HG02571 (cell line): Measurements from ENCODE around the gene KCNG3.

Experiments used
- ATAC-seq: cut with Tn5 transposase; IDR thresholded peaks from one replicate; pipeline ENCODE4 v1.9.1; 2021; ENCODE audit warnings: mild to moderate bottlenecking, moderate library complexity; ENCODE audit not compliant: unreplicated experiment

Gene KCNG3

DNA sequence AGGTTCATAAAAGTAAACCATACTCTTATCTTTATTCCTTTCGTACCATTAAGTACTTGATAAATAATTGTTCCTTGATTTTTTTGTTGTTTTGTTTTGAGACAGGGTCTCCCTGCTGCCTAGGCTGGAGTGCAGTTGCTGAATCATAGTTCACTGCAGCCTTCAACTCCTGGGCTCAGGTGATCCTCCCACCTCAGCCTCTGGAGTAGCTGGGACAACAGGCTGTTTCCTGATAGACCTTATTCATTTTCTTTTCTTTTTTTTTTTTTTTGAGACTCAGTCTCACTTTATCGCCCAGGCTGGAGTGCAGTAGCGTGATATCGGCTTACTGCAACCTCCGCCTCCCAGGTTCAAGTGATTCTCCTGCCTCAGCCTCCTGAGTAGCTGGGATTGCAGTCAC, 5.5 kb downstream of the KCNG3 start:
- ATAC-seq, result no peak

DNA sequence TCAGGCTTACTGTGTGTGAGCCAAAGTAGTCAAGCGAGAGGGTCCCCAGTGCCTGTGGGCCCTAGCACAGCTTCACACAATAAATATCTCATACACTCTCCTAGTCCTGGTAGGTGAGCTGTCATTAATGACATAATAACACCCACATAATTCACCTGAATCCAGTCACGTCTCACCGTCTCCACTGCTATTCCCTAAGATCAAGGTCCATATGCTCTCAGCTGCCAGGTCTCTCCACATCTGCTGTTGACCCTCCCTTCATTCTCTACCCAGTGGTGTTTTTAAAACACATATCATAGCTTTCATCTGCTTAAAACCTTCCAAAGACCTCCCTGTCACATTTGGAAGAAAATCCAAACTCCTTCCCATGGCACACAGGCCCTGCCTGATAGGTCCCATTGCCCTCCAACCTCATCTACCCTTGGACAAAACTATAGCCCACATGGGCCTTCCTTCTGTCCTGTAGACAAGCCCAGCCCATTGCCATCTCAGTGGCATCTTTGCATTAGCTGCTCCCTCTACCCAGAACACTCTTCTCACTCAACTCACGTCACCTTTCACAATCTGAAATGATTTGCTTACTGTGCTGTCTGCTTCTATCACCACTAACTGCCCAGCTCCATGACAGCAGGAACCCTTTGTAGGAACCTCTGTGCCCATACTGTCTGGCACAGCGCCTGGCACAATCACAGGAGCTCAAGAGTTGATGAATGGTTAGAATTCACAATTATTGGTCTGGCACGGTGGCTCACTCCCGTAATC, 7.5 kb downstream of the KCNG3 start:
- ATAC-seq, result no peak

DNA sequence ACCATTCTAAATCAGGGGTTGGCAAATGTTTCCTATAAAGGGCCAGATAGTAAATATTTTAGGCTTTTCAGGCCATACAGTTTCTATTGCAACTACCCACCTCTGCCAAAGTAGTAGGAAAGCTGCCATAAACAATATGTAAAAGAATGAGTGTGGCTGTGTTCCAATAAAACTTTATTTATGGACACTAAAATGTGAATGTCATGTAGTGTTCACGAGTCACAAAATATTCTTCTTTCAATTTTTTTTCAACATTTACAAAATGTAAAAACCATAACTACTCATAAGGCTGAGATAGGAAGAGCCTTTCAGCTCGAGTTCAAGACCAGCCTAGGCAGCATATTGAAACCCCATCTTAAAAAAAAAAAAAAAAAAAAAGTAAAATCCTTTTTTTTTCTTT, 13.4 kb downstream of the KCNG3 start:
- ATAC-seq, result no peak

DNA sequence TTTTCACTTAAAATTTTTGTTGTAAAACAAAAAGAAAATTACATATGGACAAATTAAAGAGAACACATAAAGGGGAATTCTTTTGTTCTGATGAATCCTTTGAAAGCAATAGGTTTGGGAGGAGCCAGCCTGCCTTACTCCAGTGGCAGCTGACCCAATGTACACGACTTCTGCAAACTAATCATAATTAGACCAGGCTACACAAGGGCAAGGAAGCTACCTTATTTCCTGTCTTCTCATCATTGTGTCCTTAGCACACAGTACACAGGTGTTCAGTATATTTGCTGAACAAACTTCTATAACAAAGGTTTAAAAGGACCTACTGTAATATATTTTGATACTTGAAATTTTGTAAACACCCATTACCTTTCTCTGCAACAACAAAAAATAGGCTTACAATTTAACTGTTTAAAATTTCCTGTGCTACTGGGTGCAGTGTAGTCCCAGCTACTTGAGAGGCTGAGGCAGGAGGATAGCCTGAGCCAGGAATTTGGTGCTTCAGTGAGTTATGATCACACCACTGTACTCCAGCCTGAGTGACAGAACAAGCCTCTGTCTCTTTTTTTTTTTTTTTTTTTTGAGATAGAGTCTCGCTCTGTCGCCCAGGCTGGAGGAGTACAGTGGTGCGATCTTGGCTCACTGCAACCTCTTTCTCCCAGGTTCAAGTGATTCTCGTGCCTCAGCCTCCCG, 18.9 kb downstream of the KCNG3 start:
- no peak for ATAC-seq

DNA sequence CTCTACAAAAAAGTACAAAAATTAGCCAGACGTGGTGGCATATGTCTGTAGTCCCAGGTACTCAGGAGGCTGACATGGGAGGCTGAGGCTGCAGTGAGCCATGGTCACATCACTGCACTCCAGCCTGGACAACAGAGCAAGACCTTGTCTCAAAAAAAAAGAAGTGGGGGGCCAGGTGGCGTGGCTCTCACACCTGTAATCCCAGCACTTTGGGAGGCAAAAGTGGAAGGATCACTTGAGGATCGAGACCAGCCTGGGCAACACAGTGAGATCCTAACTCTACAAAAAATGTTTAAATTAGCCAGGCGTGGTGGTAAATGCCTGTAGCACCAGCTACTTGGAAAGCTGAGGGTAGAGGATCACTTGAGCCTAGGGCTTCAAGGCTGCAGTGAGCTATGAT, 23.1 kb downstream of the KCNG3 start:
- ATAC-seq, result no peak

DNA sequence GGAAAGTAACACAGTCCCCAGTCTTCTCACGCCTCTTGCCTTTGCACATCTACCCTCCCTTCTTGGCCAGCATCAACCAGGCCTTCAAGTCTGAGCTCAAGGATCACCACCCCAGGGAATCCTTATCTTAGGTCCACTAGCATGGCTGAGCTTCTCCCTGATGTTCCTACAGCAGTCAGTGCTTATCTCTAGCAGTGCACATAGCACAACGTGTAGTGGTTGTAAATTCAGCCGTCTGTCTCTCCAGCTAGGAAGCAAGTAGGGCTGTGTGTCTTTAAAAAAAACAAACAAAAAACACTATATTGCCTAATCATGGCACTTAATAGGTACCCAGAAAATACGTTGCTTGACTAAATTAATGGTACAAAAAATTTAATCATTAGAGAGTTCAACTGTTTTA, 29.2 kb downstream of the KCNG3 start:
- no peak for ATAC-seq

DNA sequence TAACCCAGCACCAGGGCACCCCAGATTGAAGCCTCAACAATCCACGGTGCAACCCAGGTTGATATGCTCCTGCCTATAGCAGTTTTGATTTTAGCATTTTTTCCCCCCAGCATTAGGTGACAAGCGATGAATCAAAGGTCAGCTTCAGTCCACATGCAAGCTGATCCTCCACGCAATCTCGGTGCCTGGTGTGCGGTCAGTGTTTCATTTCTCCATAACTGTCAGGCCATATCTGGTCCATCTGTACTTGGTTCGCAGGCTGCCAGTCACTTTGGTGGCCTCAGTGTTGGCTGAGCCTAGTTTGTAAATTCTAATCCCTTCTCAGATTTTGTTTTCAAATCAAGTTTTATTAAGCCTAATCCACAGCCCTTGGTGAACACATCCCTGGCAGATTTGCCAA, 30.2 kb downstream of the KCNG3 start:
- no peak for ATAC-seq

DNA sequence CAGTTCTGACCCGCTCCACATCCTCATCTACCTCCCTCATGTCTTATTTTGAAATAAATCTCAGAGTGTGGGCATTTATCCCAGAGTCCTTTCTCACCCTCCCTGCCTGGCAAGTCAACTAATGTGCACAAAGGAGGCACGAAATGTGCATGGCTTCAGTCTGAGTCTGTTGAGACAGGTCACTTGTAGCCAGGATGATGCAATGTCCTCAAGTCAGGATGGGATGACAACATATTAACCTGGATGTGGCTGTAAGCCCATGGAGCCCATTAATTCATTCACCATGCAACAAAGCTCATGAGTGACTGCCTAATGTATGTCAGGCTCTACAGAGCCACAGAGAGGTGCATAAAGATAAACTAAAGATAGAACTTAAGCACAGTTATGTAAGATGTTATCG, 34.5 kb downstream of the KCNG3 start:
- ATAC-seq, result no peak

DNA sequence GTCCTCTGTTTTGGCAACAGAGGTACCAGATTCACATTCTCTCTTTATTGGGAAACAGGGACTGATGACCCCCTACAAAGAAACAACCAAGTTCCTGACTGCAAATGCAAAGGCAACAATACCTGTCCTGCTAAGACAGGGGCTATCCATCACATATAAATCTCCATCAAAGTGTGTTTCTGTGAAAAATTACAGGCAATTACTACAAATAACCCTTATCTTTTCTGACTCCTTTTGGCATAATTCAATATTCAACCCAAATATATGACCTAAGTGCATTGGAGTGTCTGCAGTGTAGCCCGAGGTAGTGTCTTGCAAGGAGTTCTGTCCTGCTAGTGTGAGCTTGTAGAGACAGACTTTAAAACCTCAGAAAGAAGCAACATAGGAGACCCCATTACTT, 35.4 kb downstream of the KCNG3 start:
- ATAC-seq, result no peak

DNA sequence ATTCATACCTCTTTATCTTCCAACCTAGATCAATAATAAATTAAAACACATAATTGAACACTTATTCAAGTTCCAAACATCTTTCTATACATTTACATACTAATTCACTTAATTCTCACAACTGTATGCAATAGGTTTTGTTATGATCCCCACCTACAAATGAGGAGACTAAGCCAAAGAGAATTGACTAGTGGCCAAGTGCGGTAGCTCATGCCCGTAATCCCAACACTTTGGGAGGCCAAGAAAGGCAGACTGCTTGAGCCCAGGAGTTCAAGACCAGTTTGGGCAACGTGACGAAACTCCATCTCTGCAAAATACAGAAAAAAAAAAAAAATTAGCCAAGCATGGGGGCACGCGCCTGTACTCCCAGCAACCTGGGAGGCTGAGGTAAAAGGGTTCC, 36.8 kb downstream of the KCNG3 start:
- ATAC-seq, result no peak

DNA sequence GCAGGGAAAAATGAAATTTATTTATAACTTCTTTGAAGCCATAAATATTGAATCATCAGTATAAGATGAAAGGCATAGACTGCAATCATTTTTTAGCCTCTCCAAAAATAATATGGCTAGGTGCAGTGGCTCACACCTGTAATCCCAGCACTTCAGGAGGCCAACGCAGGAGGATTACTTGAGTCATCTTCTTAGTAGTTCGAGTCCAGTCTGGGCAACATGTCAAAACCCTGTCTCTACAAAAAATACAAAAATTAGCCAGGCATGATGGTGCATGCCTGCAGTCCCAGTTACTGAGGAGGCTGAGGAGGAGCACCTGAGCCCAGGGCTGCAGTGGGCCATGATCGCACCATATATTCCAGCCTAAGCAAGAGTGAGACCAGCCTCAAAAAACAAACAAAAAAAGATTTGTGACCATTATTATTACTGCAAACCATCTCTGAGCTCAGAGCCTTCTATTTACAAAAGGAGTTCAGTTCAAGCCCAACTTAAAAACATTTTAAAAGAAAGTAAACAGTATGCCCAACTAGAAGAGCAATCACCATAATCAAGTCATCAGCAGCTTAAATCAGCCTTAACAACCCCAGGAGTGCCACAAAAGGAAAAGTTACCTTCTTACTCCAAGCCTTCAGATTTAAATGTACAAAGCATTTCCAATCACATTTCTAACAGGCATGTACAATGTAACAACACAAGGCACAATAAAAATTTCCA, 37.5 kb downstream of the KCNG3 start:
- no peak for ATAC-seq

DNA sequence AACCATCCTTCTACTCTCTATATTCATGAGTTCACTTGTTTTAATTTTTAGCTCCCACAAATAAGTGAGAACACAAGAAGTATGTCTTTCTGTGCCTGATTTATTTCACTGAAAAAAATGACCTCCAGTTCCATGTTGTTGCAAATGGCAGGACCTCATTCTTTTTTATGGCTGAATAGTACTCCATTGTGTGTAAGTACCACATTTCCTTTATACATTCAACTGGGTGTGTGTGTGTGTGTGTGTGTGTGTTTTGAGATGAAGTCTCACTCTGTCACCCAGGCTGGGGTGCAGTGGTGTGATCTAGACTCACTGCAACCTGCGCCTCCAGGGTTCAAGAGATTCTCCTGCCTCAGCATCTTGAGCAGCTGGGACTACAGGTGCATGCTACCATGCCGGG, 41.2 kb downstream of the KCNG3 start:
- no peak for ATAC-seq

DNA sequence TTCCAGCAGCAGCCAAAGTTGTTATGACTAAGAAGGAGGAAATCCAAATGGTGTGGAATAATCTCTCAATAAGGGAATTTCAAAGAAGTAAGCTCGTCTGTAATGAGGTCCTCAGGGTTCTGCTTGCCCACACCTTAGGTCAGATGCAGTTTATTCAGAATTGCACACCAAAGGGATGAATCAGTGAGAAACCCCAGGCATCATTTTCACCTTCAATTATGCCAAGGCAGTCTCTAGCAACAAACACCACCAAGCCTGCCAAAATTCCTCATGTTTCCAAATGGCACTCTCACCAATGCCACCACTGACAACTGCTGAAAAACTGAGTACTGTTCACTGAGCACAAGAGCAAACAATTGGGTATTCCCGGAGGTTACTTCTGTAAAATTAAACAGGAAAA, 43.6 kb downstream of the KCNG3 start:
- no peak for ATAC-seq

DNA sequence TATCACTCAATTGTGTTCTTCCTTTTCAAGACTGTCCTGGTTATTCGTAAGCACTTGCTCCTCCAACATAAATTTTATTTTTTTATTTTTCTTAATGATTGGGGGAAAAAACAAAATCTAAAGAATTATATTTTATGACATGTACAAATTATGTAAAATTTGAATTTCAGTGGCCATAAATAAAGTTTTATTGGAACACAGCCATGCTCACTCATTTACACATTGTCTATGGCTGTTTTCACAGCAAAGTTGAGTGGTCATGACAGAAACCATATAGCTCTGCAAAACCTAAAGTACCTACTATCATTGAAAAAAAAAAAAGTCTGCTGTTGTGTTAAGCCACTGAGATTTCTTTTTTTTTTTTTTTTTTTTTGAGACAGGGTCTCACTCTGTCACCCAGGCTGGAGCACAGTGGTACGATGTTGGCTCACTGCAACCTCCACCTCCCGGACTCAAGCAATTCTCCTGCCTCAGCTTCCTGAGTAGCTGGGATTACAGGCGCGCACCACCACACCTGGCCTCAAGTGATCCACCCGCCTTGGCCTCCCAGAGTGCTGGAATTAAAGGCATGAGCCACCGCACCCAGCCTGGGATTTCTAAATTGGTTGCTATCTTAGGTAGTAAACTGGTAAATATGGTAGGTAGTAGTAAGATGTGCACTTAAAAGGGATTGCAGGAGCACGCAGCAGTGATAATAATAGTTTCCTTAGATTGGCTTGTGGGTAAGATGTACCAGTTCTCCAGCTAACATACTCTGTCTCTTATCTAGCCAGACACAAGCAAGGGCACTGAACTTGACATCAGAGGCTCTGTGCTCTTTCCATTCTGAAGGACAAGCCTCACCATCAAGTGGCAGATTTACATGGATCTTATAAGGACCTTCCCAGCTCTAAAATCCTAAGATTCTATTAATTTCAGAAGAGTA, 44.4 kb downstream of the KCNG3 start:
- no peak for ATAC-seq

DNA sequence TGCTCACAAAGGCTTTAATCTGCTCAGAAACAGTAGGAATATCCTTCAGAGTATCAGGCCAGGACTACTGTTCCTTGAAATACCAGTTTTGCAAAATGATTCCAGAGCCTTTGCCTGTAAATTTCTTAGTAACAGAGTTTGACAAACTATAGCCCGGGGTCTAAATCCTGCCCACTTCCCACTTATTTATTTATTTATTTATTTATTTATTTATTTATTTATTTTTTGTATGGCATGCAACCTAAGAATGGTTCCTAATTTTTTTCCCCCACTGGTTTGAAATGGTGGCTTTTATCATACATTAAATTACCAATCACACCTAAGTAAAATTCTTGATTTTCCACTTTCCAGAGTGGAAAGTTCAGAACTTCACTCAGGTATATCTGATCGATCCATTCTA, 45.6 kb downstream of the KCNG3 start:
- ATAC-seq, result no peak

DNA sequence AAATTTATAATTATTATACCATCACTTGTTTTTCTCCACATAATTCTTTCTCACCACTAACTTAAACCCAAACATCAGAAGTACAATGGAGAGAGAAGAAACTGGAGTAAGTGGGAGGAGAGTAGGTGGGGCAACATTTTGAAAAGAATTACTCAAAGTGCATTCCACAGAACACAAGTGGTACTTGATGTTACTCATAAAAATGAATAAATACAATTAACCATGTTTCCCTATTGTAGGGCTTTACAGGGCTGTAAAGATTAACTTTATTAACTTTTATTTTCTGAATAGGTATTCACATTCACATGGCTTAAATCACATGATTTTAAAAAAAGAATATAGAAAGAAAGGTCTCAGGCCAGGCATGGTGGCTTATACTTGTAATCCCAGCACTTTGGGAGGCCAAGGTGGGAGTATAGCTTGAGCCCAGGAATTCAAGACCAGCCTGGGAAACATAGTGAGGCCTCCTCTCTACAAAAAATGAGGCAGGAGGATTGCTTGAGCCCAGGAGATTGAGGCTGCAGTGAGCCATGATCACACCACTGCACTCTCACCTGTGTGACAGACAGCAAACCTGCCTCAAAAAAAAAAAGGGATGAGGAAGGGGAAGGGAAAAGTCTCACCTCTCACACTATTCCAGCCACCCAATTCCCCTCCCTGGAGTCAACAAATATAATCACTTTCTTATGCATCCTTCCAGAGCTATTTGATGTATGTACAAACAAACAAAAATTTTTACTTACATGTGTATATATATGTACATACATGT, 47.1 kb downstream of the KCNG3 start:
- ATAC-seq, result no peak

DNA sequence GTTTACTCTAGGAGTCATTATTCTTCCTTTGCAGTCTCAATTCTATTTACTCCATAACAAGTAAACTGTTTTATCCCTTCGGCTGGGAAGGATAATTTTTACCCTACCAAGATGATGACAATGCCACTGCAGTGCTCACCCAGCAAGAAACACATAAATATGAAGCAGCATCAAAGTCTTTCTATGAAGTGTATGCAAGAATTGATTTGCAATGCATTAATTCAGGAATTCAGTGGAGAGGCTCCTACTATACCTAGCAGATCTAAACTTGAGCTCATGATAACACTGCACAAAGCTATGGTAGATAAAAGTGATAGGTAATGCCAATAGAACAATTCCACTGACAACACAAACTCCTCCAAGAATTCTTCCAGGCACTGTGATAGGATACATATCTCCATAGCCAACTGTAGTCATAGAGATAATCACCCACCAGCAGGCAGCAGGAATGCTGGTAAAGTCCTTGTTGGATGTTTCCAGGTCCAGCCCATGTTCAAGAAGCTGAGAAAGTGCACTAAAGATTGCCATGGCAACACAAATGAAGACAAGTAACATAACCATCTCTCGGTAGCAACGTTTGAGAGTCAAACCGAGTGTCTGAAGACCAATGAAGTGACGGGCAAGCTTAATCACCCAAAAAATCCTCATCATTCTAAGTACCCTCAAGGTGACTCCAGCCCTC, 49.9 kb downstream of the KCNG3 start:
- no peak for ATAC-seq

DNA sequence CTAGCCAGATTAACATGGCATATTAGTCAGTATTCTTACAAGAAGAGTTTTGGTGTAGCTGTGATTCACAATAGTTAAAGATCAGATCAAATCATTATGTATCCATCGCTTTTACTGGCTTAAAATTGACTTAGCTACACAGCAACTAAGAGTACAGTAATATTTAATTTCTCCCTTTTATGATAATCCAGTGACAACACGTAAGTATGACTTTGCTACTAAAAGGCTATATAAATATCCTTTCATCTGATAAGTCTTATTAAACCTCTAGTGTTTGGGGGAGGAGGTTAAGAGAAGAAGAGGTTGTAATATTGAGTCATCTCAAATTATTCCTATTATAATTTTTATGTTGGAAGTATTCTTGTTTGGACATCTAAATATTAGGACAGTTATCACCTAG, 51.0 kb downstream of the KCNG3 start:
- no peak for ATAC-seq

DNA sequence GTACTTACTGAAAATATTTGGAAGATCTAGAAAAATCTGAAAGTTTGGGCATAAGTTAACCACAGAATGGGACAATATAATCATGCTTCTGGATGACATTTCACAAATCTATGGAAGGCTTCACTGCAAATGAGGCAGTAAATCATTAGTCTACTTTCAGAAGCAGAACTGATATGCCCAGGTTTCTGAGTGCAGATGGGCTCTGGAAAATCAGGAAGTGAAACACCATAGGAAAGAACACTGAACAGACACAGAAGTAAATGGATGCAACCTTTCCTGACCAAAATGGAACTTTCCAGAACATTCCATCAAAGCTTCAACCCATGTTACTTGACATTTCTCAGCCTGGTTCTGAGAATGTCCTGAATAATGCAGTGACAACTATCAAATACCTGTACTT, 55.1 kb downstream of the KCNG3 start:
- ATAC-seq, result no peak

DNA sequence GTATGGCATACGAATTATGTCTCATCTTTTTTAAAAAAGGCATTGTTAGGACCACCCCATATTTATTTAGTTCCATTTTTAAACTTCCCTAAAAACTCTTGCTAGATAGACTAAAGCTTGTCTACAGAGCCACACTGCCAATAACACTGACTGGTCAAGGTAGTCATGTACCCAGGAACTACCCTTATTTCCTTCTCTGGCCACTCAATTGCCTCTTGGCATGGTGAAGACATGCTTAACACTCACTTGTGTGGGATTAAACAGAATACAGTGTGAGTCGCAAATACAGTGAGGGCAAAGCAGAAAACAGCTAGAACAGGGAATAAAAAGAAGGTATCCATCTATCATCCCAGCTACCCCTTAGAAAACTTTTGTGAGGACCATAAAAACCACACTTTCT, 57.4 kb downstream of the KCNG3 start:
- ATAC-seq, result no peak
